ENCODE data around the gene RPS16.

Gene RPS16

DNA sequence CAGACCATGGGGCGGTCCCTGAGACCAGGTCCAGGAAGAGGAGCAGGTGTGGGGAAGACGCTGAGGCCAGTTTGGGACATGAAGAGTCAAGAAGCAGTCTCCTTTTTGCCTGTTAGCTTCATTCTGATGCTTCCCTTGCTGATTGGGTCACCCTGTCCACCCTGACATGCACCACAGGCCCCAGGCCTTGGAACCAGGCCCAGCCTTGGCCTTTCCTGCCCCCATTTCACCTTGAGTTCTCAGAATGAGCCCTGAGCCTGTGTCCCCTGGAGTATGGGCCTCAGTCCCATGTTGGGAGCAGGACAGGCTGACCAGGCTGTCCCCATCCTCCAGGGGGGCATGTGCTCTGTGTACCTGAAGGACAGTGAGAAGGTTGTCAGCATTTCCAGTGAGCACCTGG, 40.0 kb upstream of the RPS16 start:
- TF ChIP-seq, protein P1, sequence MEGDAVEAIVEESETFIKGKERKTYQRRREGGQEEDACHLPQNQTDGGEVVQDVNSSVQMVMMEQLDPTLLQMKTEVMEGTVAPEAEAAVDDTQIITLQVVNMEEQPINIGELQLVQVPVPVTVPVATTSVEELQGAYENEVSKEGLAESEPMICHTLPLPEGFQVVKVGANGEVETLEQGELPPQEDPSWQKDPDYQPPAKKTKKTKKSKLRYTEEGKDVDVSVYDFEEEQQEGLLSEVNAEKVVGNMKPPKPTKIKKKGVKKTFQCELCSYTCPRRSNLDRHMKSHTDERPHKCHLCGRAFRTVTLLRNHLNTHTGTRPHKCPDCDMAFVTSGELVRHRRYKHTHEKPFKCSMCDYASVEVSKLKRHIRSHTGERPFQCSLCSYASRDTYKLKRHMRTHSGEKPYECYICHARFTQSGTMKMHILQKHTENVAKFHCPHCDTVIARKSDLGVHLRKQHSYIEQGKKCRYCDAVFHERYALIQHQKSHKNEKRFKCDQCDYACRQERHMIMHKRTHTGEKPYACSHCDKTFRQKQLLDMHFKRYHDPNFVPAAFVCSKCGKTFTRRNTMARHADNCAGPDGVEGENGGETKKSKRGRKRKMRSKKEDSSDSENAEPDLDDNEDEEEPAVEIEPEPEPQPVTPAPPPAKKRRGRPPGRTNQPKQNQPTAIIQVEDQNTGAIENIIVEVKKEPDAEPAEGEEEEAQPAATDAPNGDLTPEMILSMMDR (IDR thresholded peaks at IDR 0.05; ENCODE audit: insufficient read depth, low read depth, low read length, missing control alignments): no peak
- H3K4me3 ChIP-seq (ENCODE audit: low read length): no peak overlapping the region
- no peak for DNase-seq (ENCODE audit: low read depth)

DNA sequence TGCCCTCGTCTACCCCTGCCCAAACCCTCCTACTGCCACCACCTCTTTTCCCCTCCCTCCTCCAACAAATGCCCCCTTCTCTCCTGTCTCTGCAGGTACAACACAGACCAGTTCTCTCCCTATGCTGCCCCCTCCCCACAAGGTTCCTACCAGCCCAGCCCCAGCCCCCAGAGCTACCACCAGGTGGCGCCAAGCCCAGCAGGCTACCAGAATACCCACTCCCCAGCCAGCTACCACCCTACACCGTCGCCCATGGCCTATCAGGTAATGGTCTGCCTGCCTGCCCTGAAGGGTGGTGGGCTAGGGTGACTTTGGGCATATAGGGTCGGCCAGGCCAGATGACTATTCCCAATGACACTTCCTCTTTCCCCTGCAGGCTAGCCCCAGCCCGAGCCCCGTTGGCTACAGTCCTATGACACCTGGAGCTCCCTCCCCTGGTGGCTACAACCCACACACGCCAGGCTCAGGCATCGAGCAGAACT, 38.4 kb upstream of the RPS16 start:
- H3K4me3 ChIP-seq (ENCODE audit: low read length): no peak overlapping the region
- peak; percentile 48 for DNase-seq (ENCODE audit: low read depth)
- TF ChIP-seq, protein P1 (IDR thresholded peaks at IDR 0.05; ENCODE audit: insufficient read depth, low read depth, low read length, missing control alignments): peak; percentile 83

GRCh38 chr19:39473443-39473960, 37.8 kb upstream of the RPS16 start:
- no peak for DNase-seq (ENCODE audit: low read depth)
- TF ChIP-seq, protein P1 (IDR thresholded peaks at IDR 0.05; ENCODE audit: insufficient read depth, low read depth, low read length, missing control alignments): no peak
- H3K4me3 ChIP-seq (ENCODE audit: low read length): no peak overlapping the region

GRCh38 chr19:39472746-39473442, 37.1 kb upstream of the RPS16 start:
- no peak for DNase-seq (ENCODE audit: low read depth)
- TF ChIP-seq, protein P1 (IDR thresholded peaks at IDR 0.05; ENCODE audit: insufficient read depth, low read depth, low read length, missing control alignments): no peak
- H3K4me3 ChIP-seq (ENCODE audit: low read length): no peak overlapping the region

GRCh38 chr19:39471756-39472536, 36.2 kb upstream of the RPS16 start:
- no peak overlapping the region for H3K4me3 ChIP-seq (ENCODE audit: low read length)
- TF ChIP-seq, protein P1 (IDR thresholded peaks at IDR 0.05; ENCODE audit: insufficient read depth, low read depth, low read length, missing control alignments): no peak
- no peak for DNase-seq (ENCODE audit: low read depth)

- H3K4me3 ChIP-seq (ENCODE audit: low read length): no peak overlapping the region
- no peak for DNase-seq (ENCODE audit: low read depth)
- TF ChIP-seq, protein P1 (IDR thresholded peaks at IDR 0.05; ENCODE audit: insufficient read depth, low read depth, low read length, missing control alignments): no peak
Measured at GRCh38 chr19:39470724-39471339, 35.1 kb upstream of the RPS16 start.

Measured in epithelial cell of esophagus (primary cell).